Uterus (tissue), 2 donors: Measurements from ENCODE around the gene FMR1NB.

Source experiments
- CTCF ChIP-seq, 4 experiments: fragments of 200-600 bp in 2 of 4; fragments of 450-650 bp in 2 of 4; sonication (generic) in 2 of 4; IDR thresholded peaks; one replicate each; pipeline ENCODE4 v1.5.1; 2016 to 2019; ENCODE audit warnings: antibody characterized with exemption in 4 of 4, mild to moderate bottlenecking in 2 of 4, moderate library complexity in 1 of 4
- POLR2A ChIP-seq, 2 donors: fragments of 450-650 bp; IDR thresholded peaks; one replicate each; pipeline ENCODE4 v1.6.1; 2016; ENCODE audit warnings: antibody characterized with exemption in 2 of 2, mild to moderate bottlenecking in 1 of 2, moderate library complexity in 1 of 2

GRCh38 chrX:147948531-147948930 is 32.6 kb upstream of the FMR1NB start:
- TF ChIP-seq CTCF (IDR thresholded peaks at IDR 0.05) = no peak
- no peak for TF ChIP-seq POLR2A (IDR thresholded peaks at IDR 0.05)
